CD4-positive, alpha-beta T cell treated with Interleukin-15 for 1 hour (primary cell): Measurements from ENCODE around the gene PFDN1.

ENCODE experiments used
- DNase-seq: peaks from one replicate; pipeline ENCODE4 v3.0.0-alpha.2; 2020

Gene PFDN1

DNA sequence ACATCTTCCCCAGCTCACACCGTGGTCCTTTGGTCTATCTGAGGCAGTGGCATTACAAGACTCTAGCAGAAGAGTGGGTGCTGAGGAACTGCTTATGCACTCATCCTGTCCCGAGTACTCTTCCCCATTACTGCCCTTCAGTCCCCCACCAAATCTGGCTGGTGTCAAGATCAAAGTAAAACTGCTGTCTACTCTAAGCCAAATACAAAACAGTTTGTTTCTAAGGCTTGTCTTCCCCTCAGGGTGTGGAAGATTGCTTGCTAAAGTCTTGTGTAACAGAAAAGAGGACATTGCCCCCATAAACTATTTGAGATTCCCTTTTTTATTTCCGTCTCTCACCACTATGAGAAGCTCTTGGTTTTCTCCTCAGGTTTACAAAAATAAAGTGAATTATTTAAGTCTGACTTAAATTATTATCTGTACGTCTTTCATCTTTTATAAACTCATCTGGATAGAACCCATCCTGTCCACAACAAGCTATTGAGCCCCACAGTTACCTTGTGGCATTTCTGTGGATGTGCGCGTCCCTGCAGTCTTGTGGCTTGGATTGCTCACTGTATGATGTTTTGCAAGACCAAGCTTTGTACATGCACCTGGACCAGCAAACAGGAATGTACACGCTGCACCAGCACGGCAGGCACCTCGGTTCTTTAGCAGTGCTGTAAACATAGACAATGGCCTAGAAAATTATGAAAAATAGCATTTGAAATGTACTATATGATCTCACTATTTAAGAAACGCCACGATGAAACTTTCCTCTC is 66.9 kb downstream of the PFDN1 start:
- no peak for DNase-seq

DNA sequence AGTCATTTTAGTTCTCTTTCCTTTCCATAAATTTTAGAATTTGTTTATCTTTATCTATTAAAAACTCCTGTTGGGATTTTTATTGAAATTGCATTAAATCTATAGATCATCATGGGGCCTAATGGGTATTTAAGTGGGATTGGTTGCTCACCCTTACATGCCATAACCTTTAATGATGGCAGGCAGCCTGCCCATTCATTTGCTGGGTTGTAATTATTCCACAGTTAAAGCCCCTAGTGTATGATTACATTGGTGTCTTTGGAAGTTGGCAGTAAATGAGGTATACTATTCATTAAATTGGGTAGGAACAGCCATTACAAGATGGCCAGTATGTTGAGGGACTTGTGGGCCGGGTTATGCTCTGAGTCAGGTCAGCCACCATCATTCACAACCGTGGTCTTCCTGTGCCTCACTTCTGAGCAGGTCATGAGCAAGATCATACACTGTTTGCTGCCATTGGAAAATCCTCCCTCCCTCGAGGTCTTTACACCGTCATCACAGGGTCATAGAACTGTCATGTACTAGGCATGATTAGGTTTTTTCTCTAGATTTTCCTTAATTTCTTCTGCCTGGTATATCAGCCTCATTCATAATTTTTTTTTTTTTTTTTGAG is 68.4 kb downstream of the PFDN1 start:
- no peak for DNase-seq

DNA sequence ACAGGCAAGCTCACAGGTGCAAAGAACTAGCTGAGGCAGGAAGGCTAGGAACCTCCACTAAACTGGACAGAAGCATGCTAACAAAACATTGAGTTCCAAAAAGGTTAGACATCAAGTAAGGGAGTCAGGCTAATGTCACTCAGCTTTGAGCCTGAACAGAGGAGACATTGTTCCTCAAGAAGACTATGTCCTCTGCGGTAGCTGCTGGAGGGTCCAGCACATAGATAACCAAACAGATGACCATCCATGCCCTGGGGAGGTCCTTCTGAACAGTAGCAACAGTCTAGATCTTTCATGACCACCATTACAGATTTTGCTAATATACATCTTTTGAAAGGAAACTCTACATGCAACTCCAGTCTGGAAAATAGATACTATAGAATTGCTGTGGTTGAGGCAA is 70.2 kb downstream of the PFDN1 start:
- no peak for DNase-seq

DNA sequence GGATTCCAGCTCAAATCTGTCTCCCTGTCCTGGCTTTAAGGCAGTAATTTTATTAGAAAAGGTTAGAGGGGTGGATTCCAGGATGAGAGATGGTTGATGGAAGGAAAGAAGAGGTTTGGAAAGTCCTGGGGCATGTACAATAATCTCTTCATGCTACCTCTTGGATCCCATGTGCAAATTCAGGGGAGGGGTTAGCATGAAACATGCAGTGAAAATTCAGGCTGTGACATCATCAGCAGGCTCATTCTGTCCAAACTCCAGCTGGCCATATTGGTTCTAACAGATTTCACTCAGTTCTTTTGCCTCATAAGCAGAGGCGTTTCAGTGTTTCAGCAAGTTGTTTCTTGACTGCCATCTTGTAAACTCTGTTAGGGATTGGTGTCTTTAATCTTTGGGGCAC is 72.5 kb downstream of the PFDN1 start:
- DNase-seq = no peak

DNA sequence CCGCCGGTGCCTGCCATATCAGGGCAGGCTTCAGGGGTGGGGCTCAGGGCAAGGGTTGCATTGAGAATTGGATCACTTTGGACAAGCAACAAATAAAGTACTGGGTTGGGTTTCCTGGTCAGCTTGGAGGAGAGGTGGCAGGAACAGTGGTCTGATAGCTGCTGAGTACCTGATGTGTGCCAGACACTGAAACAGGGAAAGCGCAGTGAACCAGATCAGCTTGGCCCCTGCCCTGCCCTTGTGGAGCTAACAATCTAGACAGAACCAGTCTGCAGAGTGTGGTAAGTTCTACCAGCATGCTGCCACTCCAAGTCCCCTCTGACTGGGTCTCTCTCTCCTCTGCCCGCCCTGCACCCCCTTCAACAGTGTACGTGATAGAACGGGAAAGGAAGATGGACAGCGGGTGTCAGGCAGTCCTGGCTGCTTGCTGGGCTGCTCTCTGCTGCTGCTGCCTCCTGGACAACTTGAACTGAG is 74.5 kb downstream of the PFDN1 start:
- no peak for DNase-seq

DNA sequence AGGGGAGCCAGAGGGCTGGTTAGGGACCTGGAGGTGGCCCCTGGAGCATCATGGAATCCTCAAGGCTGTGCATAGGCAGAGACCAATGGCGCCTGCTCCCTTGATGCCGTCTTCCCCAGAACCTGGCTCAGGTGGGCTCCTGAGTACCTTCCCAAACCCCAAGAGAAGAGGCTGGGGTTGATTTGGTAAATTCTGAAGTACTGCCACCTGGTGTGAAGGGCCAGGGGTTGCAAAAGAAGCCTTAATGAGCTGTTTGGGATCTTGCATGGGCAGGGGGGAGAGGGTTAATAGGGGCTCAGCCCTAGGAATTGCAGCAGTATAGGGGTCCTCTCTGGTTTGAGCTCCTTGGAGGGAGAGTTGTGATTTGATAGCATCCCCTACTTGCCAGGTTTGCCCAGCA is 75.9 kb downstream of the PFDN1 start:
- no peak for DNase-seq

DNA sequence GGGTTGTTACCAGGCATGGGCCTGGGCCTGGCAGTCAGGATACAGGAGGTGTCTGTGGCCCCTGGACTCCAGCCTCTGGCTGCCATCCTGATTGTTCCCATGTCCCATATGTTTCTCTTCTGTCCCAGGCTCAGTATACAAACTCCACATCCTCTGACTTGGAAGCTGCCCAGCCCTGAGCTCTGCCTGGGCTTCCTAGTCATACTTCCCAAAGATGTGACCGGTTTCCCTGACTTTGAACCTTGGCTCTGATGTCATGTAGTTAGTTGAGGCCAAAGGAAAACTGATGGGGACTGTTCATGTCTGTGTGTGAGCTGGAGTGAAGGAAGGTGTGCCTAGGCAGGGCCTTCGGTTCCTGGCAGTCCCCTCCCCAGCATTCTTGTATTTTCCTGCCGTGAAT is 77.5 kb downstream of the PFDN1 start:
- no peak for DNase-seq

DNA sequence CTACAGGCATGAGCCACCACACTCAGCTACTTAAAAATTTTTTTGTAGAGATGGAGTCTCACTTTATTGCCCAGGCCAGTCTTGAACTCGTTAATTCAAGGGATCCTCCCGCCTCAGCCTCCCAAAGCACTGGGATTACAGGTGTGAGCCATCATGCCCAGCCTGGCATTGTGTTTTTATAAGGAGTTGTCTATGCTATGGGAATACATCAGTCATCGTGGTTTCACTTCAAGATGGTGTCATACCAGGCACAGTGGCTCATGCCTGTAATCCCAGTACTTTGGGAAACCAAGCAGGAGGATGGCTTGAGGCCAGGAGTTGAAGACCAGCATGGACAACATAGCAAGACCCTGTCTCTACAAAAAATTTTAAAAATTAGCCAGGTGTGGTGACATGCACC is 78.2 kb downstream of the PFDN1 start:
- no peak for DNase-seq

DNA sequence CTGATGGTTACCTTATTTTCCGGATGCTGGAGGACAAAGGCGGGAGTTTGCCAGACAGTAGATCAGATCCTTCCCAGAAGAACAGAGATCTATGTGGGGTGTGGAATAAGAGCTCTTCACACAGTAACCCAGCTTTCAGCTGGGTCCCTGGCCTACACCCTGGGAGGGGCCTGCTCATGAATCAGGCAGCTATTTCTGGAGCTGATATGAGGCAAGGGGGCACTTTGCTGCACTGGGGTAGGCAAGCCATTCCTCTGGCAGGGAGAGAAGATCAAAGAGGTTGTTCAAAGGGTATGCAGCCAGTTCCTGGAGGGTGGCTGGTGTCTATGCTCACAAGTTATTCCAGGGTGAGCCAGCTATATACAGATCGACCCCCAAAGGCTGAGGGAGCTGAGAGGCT is 79.3 kb downstream of the PFDN1 start:
- DNase-seq = no peak

GRCh38 chr5:140222416-140222815 is 80.5 kb downstream of the PFDN1 start:
- no peak for DNase-seq

DNA sequence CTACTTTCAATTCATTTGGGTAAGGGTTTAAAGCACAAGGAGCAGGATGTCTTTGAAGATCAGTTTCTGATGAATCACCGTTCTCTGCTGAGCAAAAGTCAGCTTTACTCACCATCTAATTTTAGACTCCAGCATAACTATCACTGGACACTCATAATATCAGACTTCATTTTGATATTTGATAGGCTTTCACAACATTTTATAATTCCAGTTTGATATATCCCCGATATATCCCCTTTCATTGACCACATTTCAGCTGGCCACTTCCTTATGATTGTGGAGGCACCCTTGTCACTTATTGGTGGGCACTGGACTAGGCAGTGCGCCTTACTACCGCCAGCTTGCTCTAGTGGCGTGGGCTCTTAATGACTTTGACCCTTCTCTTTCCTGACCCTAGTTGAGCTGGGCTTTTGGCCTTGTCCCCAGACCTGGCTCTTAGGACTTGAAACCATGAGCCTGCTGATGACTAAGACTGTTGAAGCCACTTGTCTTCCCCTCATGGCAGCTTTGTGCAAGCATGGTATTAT is 81.1 kb downstream of the PFDN1 start:
- DNase-seq = no peak

DNA sequence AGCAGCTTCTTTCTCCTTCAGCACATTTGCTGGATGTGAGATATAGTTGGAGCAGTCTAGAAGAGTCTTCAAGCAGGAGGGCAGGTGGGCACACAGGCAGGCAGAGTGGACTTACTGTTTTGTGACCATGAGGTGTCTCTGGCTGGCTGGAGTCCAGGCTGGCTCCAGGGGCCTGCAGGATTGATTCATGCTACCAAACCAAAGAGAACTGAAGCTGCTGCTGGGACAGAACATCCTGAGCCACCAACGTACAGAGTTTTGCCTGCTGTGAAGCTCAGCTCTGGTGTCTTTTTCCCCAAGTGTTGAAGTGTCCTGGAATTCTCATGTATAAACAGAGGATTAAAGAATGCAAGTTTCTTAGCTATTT is 82.2 kb downstream of the PFDN1 start:
- no peak for DNase-seq

DNA sequence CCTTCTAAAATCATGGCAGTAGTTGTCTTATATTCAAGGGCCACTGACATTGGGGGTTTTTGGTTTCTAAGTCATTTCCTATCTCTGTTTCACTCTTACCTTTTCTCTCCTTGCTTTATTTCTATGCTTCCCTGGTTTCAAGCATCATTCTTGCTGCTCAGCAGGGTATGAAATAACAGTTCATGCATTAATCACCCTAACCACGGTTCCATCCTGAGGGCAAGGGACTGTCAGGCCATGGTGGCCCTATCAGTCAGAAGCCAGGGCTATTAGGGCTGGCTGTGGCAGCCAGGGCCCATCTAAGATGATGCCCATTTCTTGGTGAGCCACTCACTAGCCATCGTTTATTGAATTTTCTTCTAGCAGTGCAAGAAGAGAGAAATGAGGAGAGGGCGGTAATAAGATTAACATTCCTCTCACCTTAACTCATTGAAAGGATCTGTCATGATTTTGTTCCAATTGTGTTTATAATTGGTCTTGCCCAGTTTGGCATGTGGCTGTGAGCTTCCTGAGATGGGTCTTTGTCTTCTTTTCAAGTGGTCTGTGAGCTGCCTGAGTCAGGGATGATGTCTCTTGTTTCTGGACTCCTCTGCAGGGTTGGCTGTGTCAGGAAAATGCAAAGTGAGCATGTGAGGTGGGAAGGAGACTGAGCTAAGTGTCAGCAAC is 82.7 kb downstream of the PFDN1 start:
- no peak for DNase-seq

- no peak for DNase-seq
These were observed 83.6 kb downstream of the PFDN1 start for GRCh38 chr5:140219068-140219991.

- no peak for DNase-seq
These were observed 85.4 kb downstream of the PFDN1 start for GRCh38 chr5:140217299-140218026.

DNA sequence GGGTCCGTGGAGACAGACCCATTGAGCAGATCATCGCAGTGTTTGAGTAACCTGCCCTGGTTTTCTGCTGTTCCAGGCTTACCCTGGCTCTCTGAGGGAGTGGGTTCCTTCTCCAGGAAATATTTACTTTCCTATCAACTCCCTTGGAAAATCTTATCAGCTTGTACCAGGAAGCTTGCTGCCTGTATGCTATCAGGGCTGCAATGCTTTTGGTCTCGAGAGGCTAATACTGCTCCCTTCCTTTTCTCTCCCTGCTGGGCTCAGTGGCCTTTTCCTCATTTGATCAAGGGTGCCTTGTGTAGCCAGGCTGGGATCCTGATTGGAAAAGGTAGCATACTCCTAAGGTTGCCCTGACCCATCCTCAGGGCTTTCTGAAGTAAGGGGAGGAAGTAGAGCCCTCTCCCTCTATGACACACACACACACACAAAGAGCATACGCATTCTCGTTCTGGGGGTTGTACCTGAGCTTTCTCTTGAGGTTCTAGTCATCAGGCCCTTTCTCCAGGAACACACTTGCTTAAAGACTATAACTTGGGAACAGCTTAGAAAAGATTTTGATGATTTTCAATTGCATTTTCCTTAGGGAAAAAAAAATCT is 86.3 kb downstream of the PFDN1 start:
- no peak for DNase-seq

- no peak for DNase-seq
These were observed 87.6 kb downstream of the PFDN1 start for GRCh38 chr5:140215276-140215675.

DNA sequence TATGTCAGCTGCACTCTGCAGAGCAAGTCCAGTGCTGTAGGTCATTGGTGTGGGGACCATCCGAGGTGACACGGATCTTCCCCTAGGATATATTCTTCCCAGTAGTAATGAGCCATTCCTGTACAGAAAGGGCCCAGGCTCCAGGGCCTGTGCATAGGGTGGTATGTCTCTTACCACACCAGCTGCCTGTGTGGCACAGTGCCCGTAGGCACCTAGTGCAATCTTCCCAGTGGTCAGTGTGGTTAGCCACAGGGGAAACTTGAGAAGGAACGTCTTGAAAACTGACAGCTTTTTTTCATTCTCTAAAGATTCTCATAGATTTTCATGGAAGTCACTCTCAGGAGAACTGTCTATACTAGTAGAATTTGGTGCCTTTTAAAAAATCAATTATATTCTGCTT is 88.1 kb downstream of the PFDN1 start:
- no peak for DNase-seq

- DNase-seq = no peak
These were observed 89.4 kb downstream of the PFDN1 start for GRCh38 chr5:140213370-140213983.

- no peak for DNase-seq
These were observed 94.8 kb downstream of the PFDN1 start for GRCh38 chr5:140208065-140208464.

DNA sequence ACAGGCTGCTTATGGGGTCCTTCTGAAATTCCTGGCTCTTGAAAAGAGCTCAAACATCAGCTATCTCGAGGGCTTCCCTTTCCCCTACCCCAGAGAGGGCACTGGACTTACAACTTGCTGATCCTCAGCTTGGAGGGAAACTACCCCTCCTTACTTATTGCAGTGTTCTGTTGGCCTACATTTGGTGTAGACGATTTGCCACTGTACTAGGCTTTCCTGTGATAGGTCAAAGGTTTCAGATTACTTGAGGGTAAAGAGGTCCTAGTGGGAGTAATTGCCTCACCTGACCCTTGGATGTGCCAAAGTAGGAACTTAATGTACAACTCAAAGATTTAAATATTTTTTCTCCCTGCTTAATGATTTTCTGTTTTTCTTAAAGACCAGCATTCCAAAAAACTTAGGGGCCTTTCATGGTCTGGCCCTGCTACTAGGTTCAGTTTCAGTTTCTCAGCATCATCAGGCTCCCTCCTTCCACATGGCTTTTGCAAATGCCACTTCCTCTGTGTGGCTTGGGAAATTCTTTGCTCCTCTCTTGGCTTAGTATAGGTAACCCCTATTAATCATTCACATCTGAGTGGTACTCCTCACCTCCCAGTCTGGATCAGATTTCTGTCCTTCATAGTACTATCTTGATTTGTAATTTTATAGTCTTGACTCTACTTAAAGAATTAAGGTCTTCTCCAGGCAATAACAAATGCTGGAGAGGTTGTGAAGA is 95.5 kb downstream of the PFDN1 start:
- DNase-seq = no peak
